ENCODE results near the gene NAA10.

Gene NAA10

GRCh38 chrX:153881281-153881680 is 53.6 kb downstream of the NAA10 start:
- no peak for DNase-seq

GRCh38 chrX:153880440-153880815 is 54.4 kb downstream of the NAA10 start:
- DNase-seq, result no peak

GRCh38 chrX:153879741-153880439 is 54.9 kb downstream of the NAA10 start:
- no peak for DNase-seq
